ACC112 (cell line): ENCODE measurements around the gene CACTIN.

Source experiments
- H2AFZ ChIP-seq: fragments of 200-600 bp; sonication (generic); one replicate; pipeline ENCODE4 v1.6.0; 2017; ENCODE audit warnings: antibody characterized with exemption, low read length; ENCODE audit not compliant: unreplicated experiment
- H3K27ac ChIP-seq: fragments of 200-600 bp; sonication (generic); 2 replicates; pipeline ENCODE4 v1.5.1; 2014; ENCODE audit warnings: low read depth, mild to moderate bottlenecking, antibody characterized with exemption, low read length, moderate library complexity
- H3K27me3 ChIP-seq: fragments of 200-600 bp; sonication (generic); 2 replicates; pipeline ENCODE4 v1.6.1; 2014; ENCODE audit warnings: mild to moderate bottlenecking, antibody characterized with exemption, low read length, moderate library complexity, mixed read lengths; ENCODE audit not compliant: insufficient read depth
- H3K36me3 ChIP-seq: fragments of 200-600 bp; sonication (generic); 2 replicates; pipeline ENCODE4 v1.6.1; 2016; ENCODE audit warnings: mild to moderate bottlenecking, antibody characterized with exemption, low read length, moderate library complexity, mixed read lengths; ENCODE audit not compliant: insufficient read depth
- H3K4me1 ChIP-seq: fragments of 200-600 bp; sonication (generic); one replicate; pipeline ENCODE4 v1.6.1; 2016; ENCODE audit warnings: low read length, mixed read lengths; ENCODE audit not compliant: insufficient read depth, unreplicated experiment, control insufficient read depth
- H3K4me3 ChIP-seq: fragments of 200-600 bp; sonication (generic); 2 replicates; pipeline ENCODE4 v1.5.1; 2014; ENCODE audit warnings: mild to moderate bottlenecking, low read depth, low read length
- H3K79me2 ChIP-seq: fragments of 200-600 bp; sonication (generic); one replicate; pipeline ENCODE4 v1.6.0; 2016; ENCODE audit warnings: low read length; ENCODE audit not compliant: control insufficient read depth, unreplicated experiment, insufficient read depth

CACTIN gene

GRCh38 chr19:3620817-3621547, 5.6 kb downstream of the CACTIN start:
- H3K27me3 ChIP-seq: no peaks in the 10 kb centered on the region
- no peaks in the 10 kb centered on the region for H3K36me3 ChIP-seq

GRCh38 chr19:3620145-3620816, 6.3 kb downstream of the CACTIN start:
- no peak overlapping the region for H3K4me3 ChIP-seq
- no peak overlapping the region for H3K27ac ChIP-seq
- H3K36me3 ChIP-seq: no peaks in the 10 kb centered on the region
- H3K27me3 ChIP-seq: no peaks in the 10 kb centered on the region
- H3K4me1 ChIP-seq: peaks cover 4% of the 10 kb centered on the region
- H2AFZ ChIP-seq: no peak overlapping the region
- H3K79me2 ChIP-seq: peaks cover 11% of the 10 kb centered on the region

More at GRCh38 chr19:3620817-3621547, 5.6 kb downstream of the CACTIN start:
- Histone ChIP-seq H3K4me3 (no peak overlapping the region), H2AFZ (no peak overlapping the region), H3K27ac (no peak overlapping the region), H3K4me1 (peaks cover 8% of the 10 kb centered on the region), H3K79me2 (peaks cover 18% of the 10 kb centered on the region)

GRCh38 chr19:3619631-3620012, 7.0 kb downstream of the CACTIN start:
- H3K36me3 ChIP-seq: no peaks in the 10 kb centered on the region
- H2AFZ ChIP-seq: no peak overlapping the region
- H3K4me1 ChIP-seq: no peaks in the 10 kb centered on the region
- peaks cover 5% of the 10 kb centered on the region for H3K79me2 ChIP-seq
- no peak overlapping the region for H3K4me3 ChIP-seq
- no peaks in the 10 kb centered on the region for H3K27me3 ChIP-seq
- H3K27ac ChIP-seq: no peak overlapping the region

- no peaks in the 10 kb centered on the region for H3K79me2 ChIP-seq
- H3K27me3 ChIP-seq: no peaks in the 10 kb centered on the region
- H3K36me3 ChIP-seq: no peaks in the 10 kb centered on the region
- no peaks in the 10 kb centered on the region for H3K4me1 ChIP-seq
- H2AFZ ChIP-seq: no peak overlapping the region
- no peak overlapping the region for H3K27ac ChIP-seq
- no peak overlapping the region for H3K4me3 ChIP-seq
Observed at GRCh38 chr19:3618811-3619630, 7.6 kb downstream of the CACTIN start.

GRCh38 chr19:3618144-3618810, 8.3 kb downstream of the CACTIN start:
- H3K36me3 ChIP-seq: no peaks in the 10 kb centered on the region
- no peaks in the 10 kb centered on the region for H3K79me2 ChIP-seq
- no peak overlapping the region for H3K4me3 ChIP-seq
- no peaks in the 10 kb centered on the region for H3K27me3 ChIP-seq
- H2AFZ ChIP-seq: no peak overlapping the region
- no peaks in the 10 kb centered on the region for H3K4me1 ChIP-seq
- no peak overlapping the region for H3K27ac ChIP-seq

GRCh38 chr19:3617463-3617862, 9.1 kb downstream of the CACTIN start:
- Histone ChIP-seq H2AFZ (no peak overlapping the region), H3K27ac (no peak overlapping the region), H3K4me3 (no peak overlapping the region), H3K4me1 (no peaks in the 10 kb centered on the region), H3K27me3 (no peaks in the 10 kb centered on the region), H3K79me2 (no peaks in the 10 kb centered on the region), H3K36me3 (no peaks in the 10 kb centered on the region)

- Histone ChIP-seq H3K27ac (no peak overlapping the region), H3K79me2 (no peaks in the 10 kb centered on the region), H3K4me1 (no peaks in the 10 kb centered on the region), H3K4me3 (no peak overlapping the region), H2AFZ (no peak overlapping the region), H3K36me3 (no peaks in the 10 kb centered on the region; the same call in 1 of the 2 replicates), H3K27me3 (no peaks in the 10 kb centered on the region)
Observed at GRCh38 chr19:3615524-3616135, 11.0 kb downstream of the CACTIN start.

GRCh38 chr19:3614858-3615505, 11.6 kb downstream of the CACTIN start:
- Histone ChIP-seq H2AFZ (no peak overlapping the region), H3K4me3 (no peak overlapping the region), H3K79me2 (no peaks in the 10 kb centered on the region), H3K4me1 (no peaks in the 10 kb centered on the region), H3K27me3 (no peaks in the 10 kb centered on the region), H3K27ac (no peak overlapping the region), H3K36me3 (no peaks in the 10 kb centered on the region; the same call in 1 of the 2 replicates)

GRCh38 chr19:3613818-3614661, 12.6 kb downstream of the CACTIN start:
- no peaks in the 10 kb centered on the region for H3K79me2 ChIP-seq
- H3K36me3 ChIP-seq: no peaks in the 10 kb centered on the region; the same call in 1 of the 2 replicates
- H2AFZ ChIP-seq: no peak overlapping the region
- no peaks in the 10 kb centered on the region for H3K4me1 ChIP-seq
- no peaks in the 10 kb centered on the region for H3K27me3 ChIP-seq
- H3K27ac ChIP-seq: no peak overlapping the region
- H3K4me3 ChIP-seq: no peak overlapping the region
